Activated gamma-delta T cell treated with anti-CD3 and anti-CD28 coated beads, Interleukin-2, amount 50 U/mL, for 16 hours (primary cell): ENCODE measurements around the gene BTBD9.
"Not testable (repeated sequence)": the region's sequence is repeated elsewhere in the genome, so short reads cannot be mapped to it uniquely, and the experiment has no call there.

Experiments used
- DNase-seq: peaks from one replicate; pipeline ENCODE4 v3.0.0-alpha.2; 2020; ENCODE audit warnings: low read depth

Gene BTBD9

DNA sequence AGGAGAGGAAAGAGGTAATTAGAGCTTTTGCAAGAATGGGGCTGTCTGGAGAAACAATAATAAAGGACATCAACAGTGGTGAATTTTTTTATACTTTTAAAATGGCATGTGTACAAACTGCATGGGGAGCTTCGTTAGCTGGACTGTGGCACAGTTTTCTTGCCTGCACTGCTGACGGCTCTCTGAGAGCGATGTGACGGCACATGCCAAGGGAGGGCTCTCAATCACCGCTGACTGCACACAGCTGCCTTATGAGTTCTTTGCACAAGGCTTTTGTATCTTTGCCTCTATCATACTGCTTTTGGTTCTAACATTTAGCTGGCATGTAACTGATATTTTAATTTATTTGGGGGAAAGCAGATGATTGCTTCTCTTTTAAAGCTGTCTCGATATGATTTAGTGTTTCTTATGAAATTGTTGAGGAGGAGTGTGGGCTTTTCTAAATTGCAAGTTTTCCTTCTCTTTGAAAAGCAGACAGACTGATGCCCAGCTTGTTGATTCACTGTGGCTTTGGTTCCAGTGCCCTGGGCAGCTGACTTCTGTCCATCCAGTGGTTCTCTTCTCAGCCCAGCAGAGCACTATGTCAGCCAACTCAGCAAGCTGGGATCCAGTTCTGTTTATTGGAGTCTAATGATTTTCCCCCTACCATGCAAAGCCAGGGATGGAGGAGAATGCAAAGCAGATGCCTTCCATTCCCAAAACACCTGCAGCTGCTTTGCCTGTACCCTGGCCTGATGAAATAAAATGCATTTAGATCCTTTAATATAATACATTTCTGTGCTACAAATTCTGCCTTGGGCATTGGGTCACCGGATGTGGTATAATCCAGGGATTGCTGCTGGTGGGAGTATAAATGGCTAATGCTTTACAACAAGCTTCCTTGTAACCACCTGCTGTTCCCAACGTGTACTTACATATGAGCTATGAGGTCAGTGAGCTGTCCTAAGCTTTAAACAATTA, 496.3 kb downstream of the BTBD9 start:
- no peak for DNase-seq

GRCh38 chr6:38142178-38142902, 497.4 kb downstream of the BTBD9 start:
- no peak for DNase-seq

- DNase-seq, result no peak
These were observed 498.0 kb downstream of the BTBD9 start for GRCh38 chr6:38141716-38142115.

DNA sequence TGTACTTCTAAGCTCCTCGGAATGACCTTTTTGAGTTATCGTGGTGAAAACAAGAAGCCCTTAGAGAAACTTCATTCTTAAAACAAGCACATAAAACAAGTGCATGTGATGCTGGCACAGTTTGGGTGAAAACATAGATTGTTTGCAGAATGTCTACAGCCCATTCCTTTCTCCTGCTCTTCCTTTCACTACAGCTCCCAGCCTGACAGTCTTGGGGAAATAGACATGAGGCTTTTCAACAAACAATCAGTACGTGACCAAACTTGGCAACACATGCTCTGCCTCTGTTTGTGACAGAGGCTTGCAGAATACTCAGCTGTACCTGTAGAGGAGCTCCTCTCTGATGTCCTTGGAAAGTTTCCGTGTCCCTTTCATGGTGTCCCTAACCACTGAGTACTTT, 498.6 kb downstream of the BTBD9 start:
- no peak for DNase-seq

GRCh38 chr6:38138374-38138773, 501.4 kb downstream of the BTBD9 start:
- no peak for DNase-seq

GRCh38 chr6:38137608-38138265, 502.0 kb downstream of the BTBD9 start:
- no peak for DNase-seq

DNA sequence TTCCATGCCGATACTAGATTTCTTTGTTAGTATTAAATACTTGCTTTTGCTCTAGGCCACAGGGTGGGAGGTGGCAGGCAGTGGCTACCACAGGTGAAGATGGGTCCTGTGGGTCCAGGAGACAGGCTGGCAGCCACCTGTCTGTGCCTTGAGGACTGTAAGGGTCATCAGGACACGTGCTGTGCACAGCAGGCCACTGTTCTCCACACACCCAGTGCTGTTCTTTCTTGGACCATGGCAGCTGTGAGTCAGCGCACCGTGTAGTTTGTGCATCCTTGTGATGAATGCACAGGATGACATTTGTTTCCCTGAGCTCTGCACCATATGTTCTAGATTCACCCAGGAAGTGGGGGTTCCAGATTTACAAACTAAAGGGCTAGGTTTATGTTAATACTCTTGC, 503.2 kb downstream of the BTBD9 start:
- no peak for DNase-seq

DNA sequence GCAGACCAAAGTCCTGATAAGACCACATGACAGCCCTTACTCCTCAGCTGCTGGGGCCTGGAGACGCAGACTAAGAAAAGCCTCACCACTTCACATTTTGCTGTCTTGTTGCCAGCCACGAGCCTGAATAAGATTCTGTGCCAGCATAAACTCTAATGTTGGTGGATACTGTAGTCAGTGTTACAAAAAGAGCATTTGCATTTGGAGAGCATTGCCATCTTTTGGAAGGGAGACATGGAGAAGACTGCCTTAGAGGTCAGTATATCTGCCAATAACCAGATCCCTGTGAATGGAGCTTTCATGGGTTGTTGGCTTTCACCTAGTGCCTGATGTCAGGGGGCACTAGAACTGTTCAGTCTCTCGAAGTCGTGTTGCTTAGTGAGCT, 505.0 kb downstream of the BTBD9 start:
- DNase-seq, result no peak

GRCh38 chr6:38133932-38134703, 505.6 kb downstream of the BTBD9 start:
- DNase-seq, result no peak

DNA sequence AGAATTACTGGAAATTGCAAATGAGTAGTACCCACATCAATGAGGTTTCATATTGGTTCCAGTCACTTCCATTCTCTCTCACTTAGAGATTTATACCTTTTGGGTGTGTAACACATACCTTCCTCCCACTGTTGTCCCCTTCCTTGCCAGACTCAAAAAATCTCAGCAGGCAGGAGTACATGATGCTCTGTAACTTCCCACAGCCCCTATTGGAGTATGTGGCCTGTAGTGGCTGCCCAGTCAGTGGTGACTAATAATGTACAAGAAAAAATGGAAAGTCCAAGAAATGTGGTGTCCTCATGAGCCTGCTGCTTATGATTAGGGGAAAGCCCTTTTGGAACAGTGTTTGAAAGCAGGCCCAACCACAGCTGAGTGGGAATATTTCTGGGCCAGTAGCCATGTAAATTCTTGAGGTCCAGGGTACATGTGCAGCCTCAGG, 508.2 kb downstream of the BTBD9 start:
- no peak for DNase-seq

DNA sequence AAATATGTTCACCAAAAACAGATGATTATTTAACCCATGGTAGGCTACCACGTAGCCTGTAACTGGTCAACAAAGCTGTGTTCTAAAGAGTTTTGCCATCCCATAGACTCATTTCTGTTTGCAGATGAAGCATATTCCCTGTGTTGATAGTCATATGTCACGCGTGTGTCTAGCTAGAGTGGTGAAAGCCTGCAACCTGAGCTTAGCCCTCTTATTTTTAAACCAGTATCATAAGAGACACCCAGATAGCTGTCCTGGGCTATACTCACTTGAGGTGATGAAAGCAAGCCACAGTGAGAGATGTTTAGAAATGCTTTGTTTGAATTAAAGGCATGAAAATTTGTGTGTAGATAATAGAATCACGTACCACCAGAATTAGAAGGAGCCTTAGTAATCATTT, 512.4 kb downstream of the BTBD9 start:
- no peak for DNase-seq

GRCh38 chr6:38124224-38124926, 515.4 kb downstream of the BTBD9 start:
- DNase-seq, result not testable (repeated sequence)

- no peak for DNase-seq
These were observed 520.2 kb downstream of the BTBD9 start for GRCh38 chr6:38119516-38119915.

DNA sequence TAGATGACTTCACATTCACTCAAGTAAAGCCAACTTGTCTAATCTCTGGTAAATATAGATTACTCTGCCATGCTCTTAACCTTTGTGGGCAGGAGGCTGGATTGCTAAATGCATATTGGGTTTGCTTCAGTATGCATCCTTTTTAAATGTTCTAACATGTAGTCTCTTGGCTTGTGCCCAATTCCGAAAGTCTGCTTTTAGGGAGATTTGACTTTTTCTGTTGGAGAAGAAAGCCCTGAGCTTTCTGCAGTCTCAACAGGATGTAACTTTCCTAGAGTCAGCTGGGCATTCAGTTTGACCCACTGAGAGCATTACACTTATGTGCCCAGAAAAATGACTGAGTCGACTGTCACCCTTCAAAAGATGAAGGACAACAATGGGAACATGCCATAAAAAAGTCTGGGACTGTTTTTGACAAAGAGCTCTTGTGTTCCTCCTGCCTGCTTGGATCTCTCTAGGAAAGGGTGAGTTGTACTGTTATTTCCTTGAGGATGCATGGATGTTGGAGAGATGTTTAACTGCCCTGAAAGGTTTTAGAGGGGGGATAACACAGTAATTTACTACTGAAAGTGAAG, 520.9 kb downstream of the BTBD9 start:
- no peak for DNase-seq
